IPS DF 4.7 (cell line): ENCODE results near the gene STARD3.
"Not testable (repeated sequence)": the region's sequence is repeated elsewhere in the genome, so short reads cannot be mapped to it uniquely, and the experiment has no call there.

Experiments
- DNase-seq: peaks from one replicate; pipeline ENCODE4 v3.0.0-alpha.2; 2013; ENCODE audit warnings: low spot score; ENCODE audit errors: extremely low read depth

STARD3 gene

GRCh38 chr17:39636927-39637736 is at the start of gene STARD3:
Gene STARD3 (plus strand): TSS chr17:39637144. CDS start chr17:39653532, 16,388 bp downstream.
- DNase-seq = no peak

DNA sequence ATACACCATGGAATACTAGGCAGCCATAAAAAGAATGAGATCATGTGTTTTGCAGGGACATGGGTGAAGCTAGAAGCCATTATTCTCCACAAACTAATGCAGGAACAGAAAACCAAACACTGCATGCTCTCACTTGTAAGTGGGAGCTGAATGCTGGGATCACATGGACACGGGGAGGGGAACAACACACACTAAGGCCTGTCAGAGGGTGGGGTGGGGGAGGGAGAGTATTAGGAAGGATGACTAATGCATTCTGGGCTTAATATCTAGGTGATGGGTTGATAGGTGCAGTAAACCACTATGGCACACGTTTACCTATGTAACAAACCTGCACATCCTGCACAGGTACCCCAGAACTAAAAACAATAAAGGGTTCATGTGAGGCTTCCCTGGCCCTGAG is 46.8 kb upstream of the STARD3 start:
- not testable (repeated sequence) for DNase-seq

- DNase-seq = no peak
Measured at GRCh38 chr17:39591958-39592954, 44.7 kb upstream of the STARD3 start.

- DNase-seq = no peak
Measured at GRCh38 chr17:39593371-39593770, 43.6 kb upstream of the STARD3 start.

GRCh38 chr17:39595294-39595693 is 41.6 kb upstream of the STARD3 start:
- DNase-seq = no peak

DNA sequence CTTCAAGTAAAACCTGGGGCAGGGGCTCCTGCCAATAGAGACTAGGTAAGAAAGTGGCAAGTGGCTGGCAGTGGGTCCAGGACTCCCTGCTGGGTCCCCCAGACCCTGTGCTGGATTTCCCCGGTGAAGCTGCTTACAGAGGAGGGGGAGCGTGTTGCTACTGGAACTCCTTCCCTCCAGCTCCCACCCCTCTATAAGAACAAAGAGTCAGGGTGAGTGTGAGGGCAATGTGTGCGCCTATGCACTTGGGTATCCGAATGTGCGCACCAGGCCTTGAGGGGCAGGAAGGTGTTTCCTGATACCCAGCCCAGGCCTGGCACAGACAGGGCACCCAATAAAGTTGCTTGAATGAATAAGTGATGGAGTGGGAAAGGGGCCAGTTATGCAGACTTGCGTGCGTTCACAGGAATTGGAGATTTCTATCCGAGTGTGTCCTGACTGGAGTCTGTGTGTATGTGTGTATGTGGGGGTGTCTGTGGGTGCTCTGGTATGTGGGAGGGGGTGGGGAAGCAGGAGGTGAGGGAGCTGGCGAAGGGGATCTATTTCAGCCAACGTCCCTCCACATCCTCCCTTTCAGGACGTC is 40.9 kb upstream of the STARD3 start:
- no peak for DNase-seq

- no peak for DNase-seq
Measured at GRCh38 chr17:39596543-39597267, 40.2 kb upstream of the STARD3 start.

DNA sequence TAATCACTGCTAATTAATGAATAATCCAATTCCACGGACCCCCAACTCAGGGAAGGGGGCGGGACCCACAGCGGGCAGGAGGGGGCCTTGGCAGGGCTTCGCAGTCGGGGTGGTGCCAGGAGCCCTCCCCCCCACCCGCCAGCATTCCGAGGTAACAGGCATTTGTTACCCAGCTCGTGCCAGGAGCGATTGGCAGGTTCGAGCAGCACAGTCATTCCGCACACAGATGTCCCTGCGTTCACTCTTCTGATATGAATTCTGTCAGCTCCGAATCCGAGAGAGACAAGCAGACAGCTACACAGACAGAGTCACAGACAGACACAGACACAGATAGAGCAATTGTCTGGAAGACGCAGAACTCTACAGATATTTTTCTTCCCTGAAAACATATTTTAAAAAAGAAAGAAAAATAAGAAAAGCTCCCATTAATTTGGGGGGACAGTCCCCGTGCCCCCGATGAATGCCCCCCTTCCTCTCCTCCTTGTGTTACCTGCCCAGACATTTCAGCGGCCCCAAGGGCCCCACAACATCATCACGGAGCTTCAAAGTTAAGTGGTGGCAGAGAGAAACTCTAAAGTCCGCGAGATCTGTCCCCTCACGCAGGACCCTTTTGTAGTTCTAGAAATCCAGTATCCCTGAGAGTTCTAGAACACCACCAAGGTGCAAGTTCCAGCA is 39.4 kb upstream of the STARD3 start:
- no peak for DNase-seq

DNA sequence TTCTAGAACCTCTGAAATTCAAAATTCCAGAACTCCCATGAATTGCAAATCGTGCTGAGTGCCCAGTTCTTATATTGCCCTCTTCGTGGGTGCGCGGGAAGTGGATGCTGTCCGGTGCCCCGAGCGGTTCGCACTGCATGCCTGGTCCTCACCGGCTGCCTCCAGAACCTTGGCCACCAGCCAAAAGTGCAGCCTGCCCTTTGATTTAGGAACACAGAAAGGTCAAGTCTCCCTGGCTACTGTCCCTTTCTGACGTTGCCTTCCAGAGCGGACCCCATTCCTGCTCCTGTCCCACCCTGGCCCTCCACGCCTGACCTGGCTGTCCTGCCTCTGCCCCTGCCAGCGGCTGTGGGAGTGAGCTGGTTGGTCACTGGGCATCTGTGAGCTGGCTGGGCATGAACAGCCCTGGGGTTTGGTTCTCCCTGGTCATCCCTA is 38.9 kb upstream of the STARD3 start:
- no peak for DNase-seq

DNA sequence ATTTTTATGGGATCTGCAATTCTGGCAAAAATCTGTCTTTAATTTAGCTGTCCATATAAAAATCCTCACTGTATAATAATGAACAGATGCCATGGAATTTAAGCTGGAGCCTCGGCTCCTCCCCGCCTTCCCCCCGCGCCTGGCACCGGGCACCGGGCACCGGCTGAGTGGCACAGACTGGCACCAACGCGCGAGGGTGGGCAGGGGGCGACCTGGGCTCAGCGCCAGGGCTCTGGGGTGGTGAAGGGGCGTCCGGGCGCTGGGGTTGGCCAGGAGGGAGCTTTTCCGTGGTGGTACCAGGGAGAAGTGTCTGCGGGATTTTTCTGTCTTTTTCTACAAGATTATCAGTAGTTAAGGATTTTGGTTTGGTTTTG is 38.3 kb upstream of the STARD3 start:
- no peak for DNase-seq

DNA sequence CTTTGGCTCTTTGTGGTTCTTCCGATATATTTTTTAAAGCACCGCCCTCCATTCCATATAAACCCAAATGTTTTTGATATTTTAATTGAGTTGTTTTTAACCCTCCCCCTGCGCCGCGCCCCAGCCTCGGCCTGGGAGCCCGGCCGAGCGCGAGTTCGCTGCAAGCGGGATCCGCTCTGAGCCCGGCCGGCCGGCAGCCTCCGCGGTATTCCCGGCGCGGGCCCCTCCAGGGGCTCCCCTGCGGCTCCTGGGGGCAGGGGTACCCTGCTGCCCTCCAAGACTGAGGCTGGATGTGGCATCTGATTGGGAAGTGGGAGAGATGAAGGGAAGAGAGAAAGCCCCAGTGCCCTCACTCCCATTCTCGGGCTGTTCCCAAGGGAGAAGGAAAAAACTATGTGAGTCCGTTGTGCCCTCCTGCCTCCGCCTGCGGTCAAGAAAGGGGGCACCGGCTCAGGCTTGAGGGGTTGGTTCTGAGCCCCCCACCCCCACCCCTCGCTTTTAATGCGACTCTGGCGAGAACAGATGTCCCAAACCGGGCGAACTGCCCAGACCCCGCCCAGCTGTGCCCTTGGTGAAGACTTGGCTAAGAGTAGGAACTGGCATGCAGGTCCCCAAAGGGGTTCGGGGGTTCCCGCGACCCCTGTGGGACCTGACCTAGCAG is 37.8 kb upstream of the STARD3 start:
- DNase-seq = no peak

DNA sequence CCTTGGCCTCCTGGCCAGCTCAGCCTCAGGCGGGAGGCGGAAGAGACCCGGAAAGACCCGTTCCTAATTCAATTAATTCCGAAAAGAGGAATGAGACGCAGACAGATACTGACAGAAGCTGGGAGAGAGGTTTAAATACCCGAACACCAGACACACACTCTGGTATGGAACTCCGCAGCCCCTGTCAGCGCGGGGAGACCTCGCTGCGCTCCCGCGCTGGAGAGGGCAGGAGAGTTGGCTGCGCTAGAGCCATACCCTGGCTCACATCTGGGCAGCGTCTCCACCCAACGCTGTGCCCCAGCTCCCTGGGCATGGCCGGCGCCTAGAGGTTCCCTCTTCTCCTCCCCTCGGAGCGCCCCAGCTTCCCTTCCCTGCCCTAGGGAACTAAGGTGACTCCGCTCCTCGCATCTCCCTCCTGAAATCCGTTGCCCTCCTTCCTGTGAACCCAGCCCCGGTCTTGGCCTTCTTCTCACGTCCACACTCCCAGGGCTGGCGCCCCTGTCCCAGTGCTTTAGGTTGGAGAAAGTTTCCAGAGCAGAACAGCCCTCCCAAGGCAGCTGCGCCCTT is 37.2 kb upstream of the STARD3 start:
- no peak for DNase-seq

DNA sequence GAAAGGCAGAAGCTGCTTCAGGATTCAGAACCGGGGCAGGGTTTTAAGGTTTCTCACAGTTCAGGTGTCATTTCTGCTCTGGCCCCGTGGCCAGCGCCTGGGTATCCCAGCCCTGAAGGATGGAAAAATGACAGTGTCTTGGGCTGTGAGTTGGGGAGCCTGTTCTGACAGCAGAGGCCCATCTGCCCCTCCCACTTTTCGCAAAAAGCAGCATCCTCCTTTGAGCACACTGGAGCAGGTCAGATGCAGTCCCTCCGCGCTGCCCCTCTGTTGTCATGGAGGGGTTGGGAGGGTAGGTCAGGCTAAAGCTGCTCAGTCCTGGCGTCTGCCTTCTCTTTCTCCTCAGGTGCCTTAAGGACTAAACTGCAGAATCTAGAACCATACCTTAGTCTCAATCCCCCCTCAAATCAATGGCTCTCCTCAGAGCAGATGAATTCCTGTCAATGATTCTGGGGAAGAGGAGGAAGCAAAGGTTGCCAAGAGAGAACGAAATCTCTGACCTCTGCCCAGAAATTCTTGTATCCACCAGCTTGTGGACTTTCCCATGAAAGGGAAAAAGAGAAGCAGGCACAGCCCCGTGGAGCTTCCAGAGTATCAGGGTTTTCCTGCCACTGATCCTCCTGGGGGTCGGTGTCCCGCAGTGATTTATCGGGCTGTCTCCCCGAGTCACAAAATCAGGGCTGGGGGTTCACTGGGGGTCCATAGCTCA is 36.5 kb upstream of the STARD3 start:
- no peak for DNase-seq

- DNase-seq = no peak
Measured at GRCh38 chr17:39600997-39601597, 35.8 kb upstream of the STARD3 start.

DNA sequence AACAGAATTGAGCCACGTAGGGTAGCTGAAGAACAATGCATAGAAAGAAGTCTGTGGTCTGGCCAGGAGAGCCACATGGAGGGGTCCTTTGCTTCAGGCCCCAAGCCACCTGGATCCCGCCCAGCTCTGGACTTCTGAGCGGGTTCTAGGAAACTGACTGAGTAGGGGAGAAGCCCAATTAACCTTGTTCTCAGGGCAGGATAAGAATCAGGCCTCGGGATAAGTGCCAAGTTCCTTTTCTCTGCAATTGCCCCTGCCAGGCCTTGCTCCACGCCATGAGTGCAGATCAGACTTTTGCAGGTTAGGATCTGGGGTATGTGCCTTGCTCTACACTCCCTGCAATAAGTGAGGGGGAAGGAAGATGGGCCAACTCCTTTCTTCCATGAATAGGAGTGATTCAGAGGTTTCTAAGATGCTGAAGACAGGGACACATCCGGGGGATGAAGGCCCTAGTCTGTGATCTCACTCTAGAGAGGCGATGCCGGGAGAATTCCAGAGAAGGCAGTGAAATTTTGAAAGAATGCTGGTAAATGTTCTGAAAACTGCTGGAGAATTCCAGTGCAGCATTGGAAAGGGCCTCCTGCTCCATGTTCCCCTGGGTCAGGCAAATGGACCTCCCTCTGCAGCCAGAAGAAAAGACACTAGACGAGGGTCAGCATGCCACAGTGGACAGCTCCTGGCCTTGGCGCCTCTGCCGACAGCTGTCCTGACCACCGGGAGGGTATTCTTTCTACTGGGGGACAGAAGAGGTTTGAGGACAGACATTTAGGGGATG is 35.0 kb upstream of the STARD3 start:
- DNase-seq = no peak

- DNase-seq = no peak
Measured at GRCh38 chr17:39602533-39603303, 34.2 kb upstream of the STARD3 start.
